ENCODE measurements around the gene TMEM208. TPM values are rescaled to one million over a fixed set of nuclear protein-coding genes. Genes with fewer than 3 reads are reported as not detected.

Gene TMEM208
- total RNA-seq, 1 donor from 2014 or later, result 52.9 TPM

DNA sequence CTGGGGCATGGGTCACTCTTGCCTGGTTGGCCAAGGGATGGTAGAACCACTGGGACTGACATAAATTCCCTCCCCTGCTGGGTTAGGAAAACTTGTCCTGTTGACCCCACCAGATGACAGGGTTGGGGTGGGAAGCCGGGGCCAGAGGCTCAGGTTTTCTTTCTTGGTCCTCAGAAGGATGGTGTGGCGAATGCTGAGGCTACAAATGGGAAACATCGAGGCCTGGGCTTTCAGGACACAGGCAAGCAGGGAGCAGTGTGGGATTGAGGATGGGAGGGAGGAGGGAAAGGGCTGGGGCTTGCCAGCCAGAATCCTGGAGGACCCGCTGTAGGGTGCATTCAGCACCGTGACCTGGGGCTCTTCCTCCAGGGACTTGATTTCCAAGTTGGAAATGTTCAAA, 37.9 kb downstream of the TMEM208 start:
- intact Hi-C loops (cut with micrococcal nuclease), result no loop called here

DNA sequence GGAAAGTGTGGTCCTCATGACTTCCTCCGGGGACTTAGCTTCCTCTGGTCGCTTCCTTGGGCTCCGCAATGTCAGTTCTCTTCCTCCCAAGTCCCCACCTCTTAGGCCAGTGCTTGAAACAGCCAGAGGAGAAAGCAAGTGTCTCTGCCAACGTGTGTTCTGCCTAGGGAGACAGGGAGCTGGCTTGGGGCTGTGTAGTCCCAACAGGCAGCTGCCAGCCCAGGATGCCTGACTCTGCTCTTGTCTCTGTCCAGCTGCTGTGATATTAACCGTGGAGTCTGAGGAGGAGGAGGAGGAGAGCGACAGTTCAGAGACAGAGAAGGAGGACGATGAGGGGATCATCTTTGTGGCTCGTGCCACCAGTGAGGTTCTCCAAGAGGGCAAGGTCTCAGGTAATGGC, 38.9 kb downstream of the TMEM208 start:
- intact Hi-C loops (cut with micrococcal nuclease), result no loop called here

DNA sequence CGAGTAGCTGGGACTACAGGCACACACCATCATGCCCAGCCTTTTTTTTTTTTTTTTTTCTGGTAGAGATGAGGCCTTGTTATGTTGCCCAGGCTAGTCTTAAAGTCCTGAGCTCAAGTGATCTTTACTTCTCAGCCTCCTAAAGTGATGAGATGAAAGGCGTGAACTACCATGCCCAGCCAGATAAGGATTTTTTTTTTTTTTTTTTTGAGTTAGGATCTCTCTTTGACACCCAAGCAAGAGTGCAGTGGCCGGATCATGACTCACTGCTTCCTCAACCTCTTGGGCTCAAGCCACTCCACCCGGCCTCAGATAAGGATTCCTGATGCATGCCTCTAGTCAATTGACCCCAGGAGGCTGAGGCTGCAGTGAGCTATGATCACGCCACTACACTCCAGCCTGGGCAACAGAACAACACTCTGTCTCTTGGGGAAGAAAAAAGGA, 41.2 kb downstream of the TMEM208 start:
- intact Hi-C loops (cut with micrococcal nuclease), result no loop called here

DNA sequence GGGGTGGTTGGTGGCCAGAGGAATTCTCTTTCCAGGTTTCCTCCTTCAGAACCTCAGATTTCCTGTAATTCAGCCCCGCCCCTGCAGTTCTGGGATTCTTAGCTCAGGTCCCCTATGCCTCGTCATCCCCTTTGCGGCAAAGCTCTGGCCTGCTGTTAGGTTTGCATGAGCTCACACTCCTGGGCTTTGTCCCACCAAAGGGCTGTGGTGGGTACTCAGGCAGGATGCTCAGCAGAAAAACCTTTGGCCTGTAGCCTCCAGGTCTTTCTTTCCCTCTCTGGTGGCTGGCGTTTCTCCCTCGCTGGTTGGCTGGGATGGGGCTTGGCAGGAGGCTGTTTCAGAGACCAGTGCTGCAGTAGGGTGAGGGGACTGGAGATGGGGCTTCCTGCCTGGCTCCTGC, 42.8 kb downstream of the TMEM208 start:
- intact Hi-C loops (cut with micrococcal nuclease), result no loop called here

DNA sequence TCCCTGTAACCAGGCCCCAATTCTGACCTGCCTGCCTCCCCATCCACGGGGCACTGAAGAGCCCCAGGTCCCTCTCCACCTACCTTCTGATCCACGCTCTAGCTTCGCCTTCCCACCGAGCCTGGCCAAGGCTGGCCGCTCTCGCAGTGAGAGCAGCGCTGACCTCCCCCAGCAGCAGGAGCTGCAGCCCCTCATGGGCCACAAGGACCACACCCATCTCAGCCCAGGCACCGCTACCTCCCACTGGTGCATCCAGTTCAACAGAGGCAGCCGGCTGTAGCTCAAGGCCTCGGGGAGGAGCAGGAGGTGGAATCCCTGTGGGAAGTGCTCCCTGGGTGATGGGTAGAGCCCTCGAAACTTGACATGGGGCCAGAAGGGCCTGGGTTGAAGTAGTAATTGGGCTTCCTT, 44.0 kb downstream of the TMEM208 start:
- intact Hi-C loops (cut with micrococcal nuclease), result no loop called here

DNA sequence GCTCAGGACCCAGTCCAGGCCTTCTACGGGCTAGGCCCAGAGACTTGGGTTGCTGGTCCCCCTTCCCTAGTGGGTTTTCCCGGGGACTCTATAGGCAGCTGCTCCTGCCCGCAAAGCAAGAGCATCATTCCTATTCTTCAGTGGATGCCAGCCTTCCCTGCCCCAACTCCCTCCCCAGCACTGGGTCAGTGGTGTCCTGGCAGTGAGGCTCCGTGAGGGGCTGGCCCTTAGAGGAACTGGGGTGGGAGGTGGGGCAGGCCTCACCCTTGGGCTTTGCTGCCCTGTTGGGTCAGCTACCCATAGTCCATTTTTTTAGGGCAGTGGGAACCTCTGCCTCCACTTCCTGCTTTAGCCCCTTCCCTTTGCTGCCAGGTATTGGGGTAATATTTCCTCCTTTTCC, 44.5 kb downstream of the TMEM208 start:
- intact Hi-C loops (cut with micrococcal nuclease), result no loop called here

DNA sequence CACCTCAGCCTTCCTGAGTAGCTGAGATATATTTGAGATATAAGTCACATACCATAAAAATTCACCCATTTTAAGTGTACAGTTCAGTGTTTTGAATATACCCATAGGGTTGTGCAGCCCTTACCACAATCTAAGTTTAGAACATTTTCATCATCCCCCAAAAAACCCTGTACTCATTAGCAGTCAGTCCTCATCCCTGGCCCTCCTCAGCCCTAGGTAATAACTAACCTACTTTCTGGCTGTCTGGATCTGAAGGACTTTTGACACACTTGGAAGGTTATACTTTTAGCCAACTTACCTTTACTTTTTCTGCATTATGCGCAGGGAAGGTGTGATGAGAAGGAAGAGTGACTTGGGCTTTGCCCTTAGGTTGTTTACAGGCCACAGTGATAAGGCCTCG, 48.4 kb downstream of the TMEM208 start:
- intact Hi-C loops (cut with micrococcal nuclease), result no loop called here

DNA sequence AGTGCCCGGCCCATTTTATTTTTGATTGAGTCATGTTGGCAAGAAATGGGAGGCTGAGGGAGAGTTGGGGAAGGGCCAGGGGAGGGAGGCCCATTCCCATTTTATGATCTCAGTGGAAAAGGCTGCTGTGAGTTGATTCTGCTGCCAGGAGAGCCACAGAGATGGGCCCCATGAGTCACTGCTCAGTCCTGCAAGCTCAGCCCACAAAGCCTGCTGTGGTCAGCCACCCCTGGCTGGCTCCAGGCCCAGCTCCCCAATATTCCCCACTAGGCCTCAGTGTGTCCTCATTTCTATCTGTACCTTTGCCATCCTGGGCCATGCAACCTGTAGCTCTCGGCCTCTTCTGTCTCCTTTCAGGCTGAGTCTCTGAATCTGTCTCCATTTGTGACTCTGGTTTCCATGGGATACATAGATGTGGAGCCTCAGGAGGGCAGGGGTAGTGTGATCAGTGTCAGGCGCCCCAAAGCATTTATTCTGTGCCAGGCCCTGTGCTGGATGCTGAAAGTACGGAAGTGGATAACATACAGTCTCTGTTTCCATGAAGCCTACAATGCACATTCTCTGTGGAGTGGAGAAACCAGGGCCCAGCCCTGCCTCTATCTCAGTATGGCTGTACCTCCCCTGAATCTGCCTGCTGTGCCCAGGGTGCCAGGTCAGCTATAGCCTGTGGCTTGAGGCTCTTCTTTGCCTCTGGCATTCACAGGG, 50.5 kb downstream of the TMEM208 start:
- intact Hi-C loops (cut with micrococcal nuclease), result no loop called here

DNA sequence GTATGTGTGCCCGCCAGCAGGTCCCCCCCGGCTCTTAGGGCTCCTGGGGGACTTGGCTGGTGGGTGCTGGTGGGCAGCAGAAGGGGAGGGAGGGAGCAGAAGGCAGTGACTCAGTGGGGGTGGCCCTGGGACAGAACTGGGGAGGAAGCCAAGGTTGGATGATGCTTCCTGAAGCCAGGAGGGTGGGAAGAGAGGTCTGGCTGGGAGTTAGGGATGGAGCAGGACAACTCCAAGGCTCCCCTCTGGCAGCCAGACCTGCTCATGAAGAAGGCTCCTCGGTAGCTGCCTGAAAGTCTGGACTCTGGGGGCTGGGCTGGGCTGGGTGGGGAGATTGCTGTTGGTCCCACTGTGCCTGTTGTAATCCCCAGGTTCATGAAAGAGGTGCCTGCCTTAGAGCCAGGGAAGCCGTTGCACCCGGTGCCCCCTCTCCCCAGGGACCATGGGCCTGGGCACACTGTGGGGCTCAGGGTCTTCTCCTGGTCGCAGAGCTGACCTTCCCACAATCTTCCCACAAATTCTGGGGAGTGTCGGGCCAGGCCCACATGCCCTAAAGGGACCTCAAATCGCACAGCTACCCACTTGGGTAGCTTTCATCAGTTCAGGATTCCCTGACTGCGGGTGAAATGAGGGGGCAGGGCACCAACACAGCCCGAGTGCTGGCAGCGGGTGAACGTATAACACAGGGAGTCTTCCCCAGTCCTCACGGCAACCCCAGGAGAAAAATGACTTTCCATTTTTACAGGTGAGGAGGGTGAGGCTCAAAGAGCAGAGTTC, 51.3 kb downstream of the TMEM208 start:
- intact Hi-C loops (cut with micrococcal nuclease), result loop anchor here (2.0 kb wide), 1 partner anchor 51 kb away; the partner anchor contains the start of gene TMEM208

Other genes starting within 250 kb of the TMEM208 start
- 48.9 and 54.4 TPM in 2 replicates for gene CES4A, start 238.5 kb upstream of the TMEM208 start, total RNA-seq
- gene CBFB, start 198.0 kb upstream of the TMEM208 start, total RNA-seq, result 216 and 221 TPM in 2 replicates
- gene PHAF1, start 117.2 kb upstream of the TMEM208 start, total RNA-seq, result 19.6 and 19.9 TPM in 2 replicates
- gene B3GNT9, start 76.1 kb upstream of the TMEM208 start, total RNA-seq, result 15.1 and 16.7 TPM in 2 replicates
- gene TRADD, start 67.2 kb upstream of the TMEM208 start, total RNA-seq, result 85.9 and 89.9 TPM in 2 replicates
- gene FBXL8, start 67.2 kb upstream of the TMEM208 start, total RNA-seq, result 54.5 and 57.3 TPM in 2 replicates
- 98.7 and 111 TPM in 2 replicates for gene HSF4, start 62.4 kb upstream of the TMEM208 start, total RNA-seq
- 49.5 and 53.5 TPM in 2 replicates for gene NOL3, start 56.6 kb upstream of the TMEM208 start, total RNA-seq
- gene MATCAP1, start 43.2 kb upstream of the TMEM208 start, total RNA-seq, result 79.1 and 79.7 TPM in 2 replicates
- gene EXOC3L1, start 37.0 kb upstream of the TMEM208 start, total RNA-seq, result 0.42 and 0.61 TPM in 2 replicates
- gene E2F4, start 35.0 kb upstream of the TMEM208 start, total RNA-seq, result 137 and 146 TPM in 2 replicates
- 8.0 and 8.9 TPM in 2 replicates for gene ELMO3, start 28.0 kb upstream of the TMEM208 start, total RNA-seq
- gene FHOD1, start 20.4 kb downstream of the TMEM208 start, total RNA-seq, result 104 and 106 TPM in 2 replicates
- 3.5 and 3.7 TPM in 2 replicates for gene SLC9A5, start 21.8 kb downstream of the TMEM208 start, total RNA-seq
- gene PLEKHG4, start 52.4 kb downstream of the TMEM208 start, total RNA-seq, result 23.0 and 25.4 TPM in 2 replicates
- gene KCTD19, start 99.6 kb downstream of the TMEM208 start, total RNA-seq, result 0.10 TPM in 1 of 2 replicates, not detected in the other
- 0.51 TPM in 1 of 2 replicates, not detected in the other for gene LRRC36, start 99.7 kb downstream of the TMEM208 start, total RNA-seq
- gene TPPP3, start 166.4 kb downstream of the TMEM208 start, total RNA-seq, result not detected in 2 replicates
- 0.15 and 0.42 TPM in 2 replicates for gene ZDHHC1, start 189.3 kb downstream of the TMEM208 start, total RNA-seq
- 0.29 TPM in 1 of 2 replicates, not detected in the other for gene HSD11B2, start 204.0 kb downstream of the TMEM208 start, total RNA-seq